SU-DHL-6 (cell line): Measurements from ENCODE around the gene LHFPL3.

Experiments
- H2AFZ ChIP-seq: fragments of 200-600 bp; sonication (generic); 2 replicates; pipeline ENCODE4 v1.6.1; 2014; ENCODE audit warnings: low read depth, mild to moderate bottlenecking, moderate library complexity, mixed read lengths, antibody characterized with exemption, low read length; ENCODE audit not compliant: severe bottlenecking
- H3F3A ChIP-seq: fragments of 200-600 bp; shearing (Covaris generic); 2 replicates; pipeline ENCODE4 v1.6.0; 2016; ENCODE audit warnings: antibody characterized with exemption, mild to moderate bottlenecking; ENCODE audit not compliant: insufficient read depth
- H3K27ac ChIP-seq: fragments of 200-600 bp; sonication (generic); 2 replicates; pipeline ENCODE4 v1.5.1; 2016; ENCODE audit warnings: low read depth, mild to moderate bottlenecking, low read length, moderate library complexity, mixed read lengths
- H3K27me3 ChIP-seq: fragments of 200-600 bp; sonication (generic), shearing (Covaris generic); 2 replicates; pipeline ENCODE4 v1.6.0; 2014; ENCODE audit warnings: mild to moderate bottlenecking, low read length
- H3K36me3 ChIP-seq: fragments of 200-600 bp; sonication (generic); 2 replicates; pipeline ENCODE4 v1.6.1; 2014; ENCODE audit warnings: mild to moderate bottlenecking, low read length, mixed read lengths
- H3K4me2 ChIP-seq: fragments of 300-600, 200-600 bp; shearing (Covaris generic), sonication (generic); 2 replicates; pipeline ENCODE4 v1.6.0; 2014; ENCODE audit warnings: low read length, low read depth, mild to moderate bottlenecking; ENCODE audit not compliant: poor library complexity, severe bottlenecking
- H3K4me3 ChIP-seq: fragments of 200-600 bp; sonication (generic); 2 replicates; pipeline ENCODE4 v1.5.1; 2014; ENCODE audit warnings: antibody characterized with exemption, low read length, mild to moderate bottlenecking, mixed read lengths; ENCODE audit not compliant: insufficient read depth, poor library complexity, severe bottlenecking
- H3K79me2 ChIP-seq: fragments of 200-600 bp; sonication (generic); 2 replicates; pipeline ENCODE4 v1.6.1; 2014; ENCODE audit warnings: mild to moderate bottlenecking, low read length, moderate library complexity; ENCODE audit not compliant: insufficient read depth
- H3K9ac ChIP-seq: fragments of 200-600 bp; sonication (generic); 2 replicates; pipeline ENCODE4 v1.7.0; 2014; ENCODE audit warnings: mild to moderate bottlenecking, low read length
- H3K9me2 ChIP-seq: fragments of 200-600 bp; sonication (generic); replicated peaks from 2 replicates; pipeline ENCODE4 v1.6.1; 2014; ENCODE audit warnings: low read length; ENCODE audit not compliant: insufficient read depth
- H3K9me3 ChIP-seq: fragments of 200-600 bp; sonication (generic); 2 replicates; pipeline ENCODE4 v1.6.1; 2014; ENCODE audit warnings: low read length, mixed read lengths; ENCODE audit not compliant: insufficient read depth
- H4K20me1 ChIP-seq: fragments of 200-600 bp; sonication (generic); 2 replicates; pipeline ENCODE4 v1.6.1; 2014; ENCODE audit warnings: low read depth, mild to moderate bottlenecking, antibody characterized with exemption, low read length, moderate library complexity, mixed read lengths
- CTCF ChIP-seq: fragments of 200-600 bp; sonication (generic); IDR thresholded peaks from one replicate; pipeline ENCODE4 v1.5.1; 2017; ENCODE audit warnings: antibody characterized with exemption, mild to moderate bottlenecking, low read length, moderate library complexity; ENCODE audit not compliant: insufficient read depth, poor library complexity, severe bottlenecking
- EZH2phosphoT487 ChIP-seq: fragments of 200-600 bp; sonication (generic), shearing (Covaris generic); conservative IDR thresholded peaks from 2 replicates; pipeline ENCODE4 v1.6.1; 2018; ENCODE audit warnings: mild to moderate bottlenecking, antibody characterized with exemption, low read length, moderate library complexity, mixed read lengths

The LHFPL3 gene

GRCh38 chr7:104299323-104299722, 29.1 kb upstream of the LHFPL3 start:
- no peak for TF ChIP-seq CTCF
- no peak for TF ChIP-seq EZH2phosphoT487
- Histone ChIP-seq H3K4me3 (no peak overlapping the region), H3K9me2 (no peaks in the 10 kb centered on the region), H3K4me2 (no peak overlapping the region), H4K20me1 (no peaks in the 10 kb centered on the region), H3K36me3 (no peaks in the 10 kb centered on the region), H2AFZ (no peak overlapping the region), H3K27ac (no peak overlapping the region), H3K27me3 (no peaks in the 10 kb centered on the region), H3K9me3 (no peaks in the 10 kb centered on the region), H3K79me2 (no peaks in the 10 kb centered on the region), H3F3A (no peaks in the 10 kb centered on the region), H3K9ac (no peak overlapping the region)

GRCh38 chr7:104299777-104300176, 28.6 kb upstream of the LHFPL3 start:
- H3K4me3 ChIP-seq = no peak overlapping the region
- H3K9ac ChIP-seq = no peak overlapping the region
- no peaks in the 10 kb centered on the region for H3K27me3 ChIP-seq
- no peaks in the 10 kb centered on the region for H3K9me2 ChIP-seq
- no peak overlapping the region for H3K4me2 ChIP-seq
- no peak overlapping the region for H3K27ac ChIP-seq
- no peak overlapping the region for H2AFZ ChIP-seq
- H3K9me3 ChIP-seq = no peaks in the 10 kb centered on the region
- TF ChIP-seq CTCF (no peak), EZH2phosphoT487 (no peak)
- no peaks in the 10 kb centered on the region for H4K20me1 ChIP-seq
- H3K36me3 ChIP-seq = no peaks in the 10 kb centered on the region
- no peaks in the 10 kb centered on the region for H3K79me2 ChIP-seq
- no peaks in the 10 kb centered on the region for H3F3A ChIP-seq

- Histone ChIP-seq H3K9me2 (no peaks in the 10 kb centered on the region), H3K27ac (no peak overlapping the region), H2AFZ (no peak overlapping the region), H3F3A (no peaks in the 10 kb centered on the region), H3K36me3 (no peaks in the 10 kb centered on the region), H3K9me3 (no peaks in the 10 kb centered on the region), H3K9ac (no peak overlapping the region), H3K79me2 (no peaks in the 10 kb centered on the region), H4K20me1 (no peaks in the 10 kb centered on the region), H3K4me2 (no peak overlapping the region), H3K27me3 (no peaks in the 10 kb centered on the region), H3K4me3 (no peak overlapping the region)
- TF ChIP-seq CTCF = no peak
- no peak for TF ChIP-seq EZH2phosphoT487
Measured at GRCh38 chr7:104306793-104307192, 21.6 kb upstream of the LHFPL3 start.
